Endothelial cell of umbilical vein (primary cell): ENCODE measurements around the gene HSD17B4. TPM values are rescaled to one million over a fixed set of nuclear protein-coding genes. Genes with fewer than 3 reads are reported as not detected.
"Not testable (repeated sequence)": the region's sequence is repeated elsewhere in the genome, so short reads cannot be mapped to it uniquely, and the experiment has no call there.

ENCODE experiments used
- BruUV-seq: library from RNA; stranded (reverse); fragments of 400-500 nt; replicated peaks from 2 replicates; lab custom pipeline; 2021; lab: Mats Ljungman, UMichigan
- CTCF ChIA-PET: fragments of 300-600, 350-600 bp; sonication (Branson Sonifier 250); formaldehyde crosslinking; loops from one replicate; lab custom pipeline; 2021; ENCODE audit warnings: antibody characterized with exemption, inconsistent platforms; lab: Charles Lee
- POLR2A ChIA-PET: fragments of 300-600, 350-600 bp; sonication (Branson Sonifier 250); formaldehyde crosslinking; loops from one replicate; lab custom pipeline; 2021; ENCODE audit warnings: antibody characterized with exemption, inconsistent platforms; lab: Charles Lee
- DNase-seq: peaks from one replicate; pipeline ENCODE4 v3.0.0-alpha.2; 2011; ENCODE audit warnings: low read depth, low spot score
- FAIRE-seq: peaks from 2 replicates; lab custom pipeline; 2011; peaks lifted over from hg19 to GRCh38; lab: Jason Lieb, UNC
- H2AFZ ChIP-seq: 2 replicates; pipeline ENCODE4 v1.6.0; 2012; ENCODE audit warnings: low read depth, low read length, control low read depth, inconsistent platforms
- H3K27ac ChIP-seq: 2 replicates; pipeline ENCODE4 v1.5.1; 2011; ENCODE audit warnings: low read depth, mild to moderate bottlenecking, control low read depth, low read length, moderate library complexity; ENCODE audit not compliant: insufficient read depth
- H3K27me3 ChIP-seq, 2 experiments: 2 replicates each; pipeline versions ENCODE4 v1.6.0 to v1.6.1; 2011; ENCODE audit warnings: low read length in 2 of 2, mixed read lengths in 1 of 2; ENCODE audit not compliant: control insufficient read depth in 2 of 2, insufficient read depth in 2 of 2
- H3K36me3 ChIP-seq, 2 experiments: 2 replicates in 1 of 2; 3 replicates in 1 of 2; pipeline ENCODE4 v1.5.1; 2011; ENCODE audit warnings: low read length in 2 of 2, mild to moderate bottlenecking in 1 of 2, moderate library complexity in 1 of 2; ENCODE audit not compliant: control insufficient read depth in 2 of 2, insufficient read depth in 2 of 2; ENCODE audit errors: extremely low read depth in 1 of 2
- H3K4me1 ChIP-seq: 3 replicates; pipeline ENCODE4 v1.5.1; 2011; ENCODE audit warnings: mild to moderate bottlenecking, low read length; ENCODE audit not compliant: control insufficient read depth, insufficient read depth; ENCODE audit errors: extremely low read depth
- H3K4me2 ChIP-seq: 2 replicates; pipeline ENCODE4 v1.6.1; 2011; ENCODE audit warnings: low read length, control low read depth, mixed read lengths; ENCODE audit not compliant: insufficient read depth
- H3K4me3 ChIP-seq, 3 experiments: fragments of 200-600 bp in 1 of 3; sonication (generic), shearing (Covaris generic) in 1 of 3; replicated peaks in 1 of 3; 2 replicates each; pipeline ENCODE4 v1.5.1; 2011 to 2016; ENCODE audit warnings: control low read depth in 3 of 3, low read length in 3 of 3, mild to moderate bottlenecking in 2 of 3, inconsistent platforms in 1 of 3, low read depth in 1 of 3, moderate library complexity in 1 of 3; ENCODE audit not compliant: insufficient read depth in 1 of 3
- H3K79me2 ChIP-seq: 2 replicates; pipeline ENCODE4 v1.6.0; 2012; ENCODE audit warnings: low read length, inconsistent platforms; ENCODE audit not compliant: control insufficient read depth, insufficient read depth
- H3K9ac ChIP-seq: replicated peaks from 2 replicates; pipeline ENCODE3; 2011; ENCODE audit warnings: low read length, control low read depth; ENCODE audit not compliant: insufficient read depth; ENCODE audit errors: extremely low read depth
- H3K9me1 ChIP-seq: replicated peaks from 3 replicates; pipeline ENCODE4 v1.6.0; 2011; ENCODE audit warnings: mild to moderate bottlenecking, low read length; ENCODE audit not compliant: control insufficient read depth, insufficient read depth; ENCODE audit errors: extremely low read depth
- H3K9me3 ChIP-seq: replicated peaks from 2 replicates; pipeline ENCODE4 v1.5.1; 2012; ENCODE audit warnings: low read length, inconsistent platforms; ENCODE audit not compliant: control insufficient read depth, insufficient read depth
- H4K20me1 ChIP-seq: replicated peaks from 2 replicates; pipeline ENCODE3; 2011; ENCODE audit warnings: mild to moderate bottlenecking, low read length; ENCODE audit not compliant: control insufficient read depth, insufficient read depth; ENCODE audit errors: extremely low read depth
- CTCF ChIP-seq, 2 donors: IDR thresholded peaks; 1 replicate in 1 of 2; 2 replicates in 1 of 2; pipeline ENCODE4 v1.5.1; 2011; ENCODE audit warnings: low read length in 2 of 2, mild to moderate bottlenecking in 2 of 2, moderate library complexity in 2 of 2, control low read depth in 1 of 2, inconsistent platforms in 1 of 2, low read depth in 1 of 2; ENCODE audit not compliant: insufficient read depth in 1 of 2; ENCODE audit errors: extremely low read depth in 1 of 2
- MAX ChIP-seq: IDR thresholded peaks from 2 replicates; pipeline ENCODE4 v1.6.1; 2011; ENCODE audit not compliant: insufficient read depth, insufficient read length
- dilution Hi-C: fragments of 300-500 bp; cut with MboI; formaldehyde crosslinking; loops from one replicate; pipeline ENCODE4 v1.15.0; 2019; ENCODE audit warnings: low sequenced_read_pairs; ENCODE audit not compliant: extremely low pct_ligation_motif_present
- intact Hi-C: fragments of 100-400 bp; cut with micrococcal nuclease; formaldehyde crosslinking; loops from one replicate; pipeline ENCODE4 v1.10.0; 2022
- polyA plus RNA-seq, 4 experiments: library from polyadenylated mRNA; depleted of rRNA in 3 of 4; stranded (reverse) in 3 of 4; unstranded in 1 of 4; fragments of >200 nt; gene quantifications; 2 replicates each; pipeline versions ENCODE4 v1.2.1 to v1.2.3, GENCODE V29; 2011 to 2012; ENCODE audit warnings: missing spikeins in 1 of 4
- total RNA-seq: library from RNA; stranded (reverse); gene quantifications from 2 replicates; pipeline ENCODE4 v1.2.3, GENCODE V29; 2021

HSD17B4 gene
- total and polyA plus RNA-seq, 2 donors (not counting 3 experiments of a cell fraction or from before 2014, with no cell fraction given) = 91.4 to 124 TPM

GRCh38 chr5:119503939-119504338 is 51.6 kb downstream of the HSD17B4 start:
- H3K9me1 ChIP-seq, H3K27me3 ChIP-seq, H3K27ac ChIP-seq, H3K79me2 ChIP-seq, FAIRE-seq, BruUV-seq, H3K36me3 ChIP-seq, DNase-seq, H4K20me1 ChIP-seq, CTCF ChIA-PET, POLR2A ChIA-PET, dilution Hi-C loops, H3K4me3 ChIP-seq, H2AFZ ChIP-seq, H3K4me1 ChIP-seq, H3K4me2 ChIP-seq, intact Hi-C loops, H3K9me3 ChIP-seq, H3K9ac ChIP-seq: not testable (repeated sequence)

- DNase-seq (no peak), FAIRE-seq (no peak)
- no peaks in the 10 kb centered on the region for H3K9me1 ChIP-seq
- H2AFZ ChIP-seq = no peak overlapping the region
- intact Hi-C loops (no loop called here), dilution Hi-C loops (no loop called here)
- peaks cover 3% of the 10 kb centered on the region for H3K4me1 ChIP-seq
- no peak overlapping the region for H3K4me3 ChIP-seq
- no peak overlapping the region for H3K4me2 ChIP-seq
- POLR2A ChIA-PET = no interaction called here
- no peaks in the 10 kb centered on the region for H3K27me3 ChIP-seq
- no peaks in the 10 kb centered on the region for H3K79me2 ChIP-seq
- H3K9ac ChIP-seq = no peak overlapping the region
- CTCF ChIA-PET = interaction anchor here (1.3 kb wide), 1 partner anchor 42 kb away, joined by 4 read pairs; no protein-coding TSS in a partner anchor
- no peaks in the 10 kb centered on the region for H3K36me3 ChIP-seq
- no peaks in the 10 kb centered on the region for H3K9me3 ChIP-seq
- no TSS peak for BruUV-seq
- TF ChIP-seq CTCF (IDR thresholded peaks at IDR 0.05; ENCODE audit: extremely low read depth in 1 of 2, insufficient read depth in 1 of 2, low read depth in 1 of 2, low read length in 2 of 2) = no peak
- no peak for TF ChIP-seq MAX
- no peaks in the 10 kb centered on the region for H4K20me1 ChIP-seq
- no peak overlapping the region for H3K27ac ChIP-seq
Observed at GRCh38 chr5:119512277-119512676, 60.0 kb downstream of the HSD17B4 start.
